K562 (cell line): ENCODE measurements around the gene TAF3. TPM values are rescaled to one million over a fixed set of nuclear protein-coding genes. Genes with fewer than 3 reads are reported as not detected.
A peak's percentile ranks its signal among the peaks of the same experiment; 100 is the strongest.

ENCODE experiments used
- ATF3 ChIP-seq, 2 experiments: fragments of 450-650 bp in 1 of 2; sonication (generic) in 1 of 2; formaldehyde crosslinking in 1 of 2; IDR thresholded peaks in 1 of 2; conservative IDR thresholded peaks in 1 of 2; 2 replicates each; pipeline versions ENCODE4 v1.6.1 to v1.8.1; 2016 to 2023; ENCODE audit warnings: mild to moderate bottlenecking in 2 of 2, moderate library complexity in 2 of 2, inconsistent platforms in 1 of 2, missing genetic modification reagents in 1 of 2
- CBX3 ChIP-seq, 2 experiments: IDR thresholded peaks; 1 replicate in 1 of 2; 2 replicates in 1 of 2; pipeline ENCODE4 v1.6.1; 2012; ENCODE audit warnings: inconsistent platforms in 2 of 2, low read length in 2 of 2, borderline replicate concordance in 1 of 2, control low read depth in 1 of 2
- CREB3 ChIP-seq: fragments of 450-650 bp; conservative IDR thresholded peaks from 2 replicates; pipeline ENCODE4 v1.6.1; 2016; ENCODE audit warnings: missing genetic modification characterization, low read depth, mild to moderate bottlenecking, missing compliant biosample characterization, moderate library complexity
- CREB3L1 ChIP-seq: fragments of 450-650 bp; IDR thresholded peaks from 2 replicates; pipeline ENCODE4 v1.6.1; 2014; ENCODE audit warnings: low read depth, mild to moderate bottlenecking, moderate library complexity, borderline replicate concordance
- FOSL1 ChIP-seq: fragments of 200-800 bp; sonication (Bioruptor generic); conservative IDR thresholded peaks from 2 replicates; pipeline ENCODE4 v1.6.1; 2016; ENCODE audit warnings: missing genetic modification characterization, missing compliant biosample characterization
- GTF2F1 ChIP-seq: IDR thresholded peaks from 2 replicates; pipeline ENCODE4 v1.6.1; 2011; ENCODE audit warnings: low read depth, low read length, improper control_type of control experiment
- IRF1 ChIP-seq: sonication (generic); formaldehyde crosslinking; IDR thresholded peaks from 2 replicates; pipeline ENCODE4 v1.8.0; 2022; ENCODE audit warnings: missing genetic modification reagents, mild to moderate bottlenecking, borderline replicate concordance
- KLF10 ChIP-seq: fragments of 250-450 bp; sonication (Bioruptor Pico); IDR thresholded peaks from 2 replicates; pipeline ENCODE4 v1.6.1; 2021; ENCODE audit warnings: matching md5 sums
- MECOM ChIP-seq: fragments of 250-450 bp; sonication (Bioruptor Pico); IDR thresholded peaks from 2 replicates; pipeline ENCODE4 v1.8.0; 2022; ENCODE audit warnings: inconsistent platforms
- MIER1 ChIP-seq: fragments of 450-650 bp; IDR thresholded peaks from 2 replicates; pipeline ENCODE4 v1.6.1; 2016; ENCODE audit warnings: antibody characterized with exemption, mild to moderate bottlenecking, low read depth
- MLX ChIP-seq, 2 experiments: fragments of 450-650 bp in 1 of 2; sonication (generic) in 1 of 2; formaldehyde crosslinking; conservative IDR thresholded peaks; 2 replicates each; pipeline versions ENCODE4 v1.4.0 to v1.8.1; 2020 to 2022; ENCODE audit warnings: mild to moderate bottlenecking in 1 of 2, missing genetic modification reagents in 1 of 2
- NFRKB ChIP-seq: fragments of 450-650 bp; IDR thresholded peaks from 2 replicates; pipeline ENCODE4 v1.6.1; 2016; ENCODE audit warnings: low read depth
- NRF1 ChIP-seq, 2 experiments: fragments of 450-650 bp; IDR thresholded peaks in 1 of 2; conservative IDR thresholded peaks in 1 of 2; 2 replicates each; pipeline ENCODE4 v1.6.1; 2014; ENCODE audit warnings: mild to moderate bottlenecking in 2 of 2
- ZNF175 ChIP-seq: fragments of 200-800 bp; sonication (Bioruptor generic); IDR thresholded peaks from 2 replicates; pipeline ENCODE4 v1.6.1; 2016; ENCODE audit warnings: low read depth, mild to moderate bottlenecking, missing genetic modification characterization, missing compliant biosample characterization
- polyA plus RNA-seq, 8 experiments: library from polyadenylated mRNA; depleted of rRNA in 4 of 8; stranded (reverse) in 5 of 8; unstranded in 3 of 8; fragments of >200 nt; fragmentation: Nextera tagmentation in 2 of 8; fragmentation: Illumina TruSeq in 1 of 8; extraction: Ambion mirVana in 2 of 8; extraction: Trizol in 1 of 8; gene quantifications; 2 replicates each; pipeline versions ENCODE4 v1.2.1 to v1.2.3, GENCODE V29; 2011 to 2014; ENCODE audit warnings: inconsistent platforms in 1 of 8, missing spikeins in 1 of 8
- total RNA-seq, 7 experiments: library from RNA; depleted of rRNA in 6 of 7; stranded (reverse); fragments of >200 nt in 6 of 7; fragmentation: Illumina TruSeq in 2 of 7; extraction: Trizol in 2 of 7; gene quantifications; 2 replicates each; pipeline versions ENCODE4 v1.2.1 to v1.2.3, GENCODE V29; 2011 to 2021; ENCODE audit warnings: low replicate concordance in 1 of 7

The TAF3 gene
- total and polyA plus RNA-seq, 9 of the 15 experiments (the other 6 are each of a cell fraction or from before 2014, with no cell fraction given) = 1.5 to 9.9 (median 4.1) TPM

GRCh38 chr10:7817984-7818294 lies 366 bp upstream of the TAF3 start (continued):
- TF ChIP-seq NRF1 (conservative IDR thresholded peaks at IDR 0.05 in 1 of 2, IDR thresholded peaks at IDR 0.05 in 1 of 2) = no peak; a peak in 1 of 4 replicates
- TF ChIP-seq MECOM (CRISPR knock-in tag) = peak; percentile 28; the same call in 1 of the 2 replicates
- TF ChIP-seq CREB3 (tag) = no peak
- TF ChIP-seq IRF1 = no peak
- TF ChIP-seq KLF10 (CRISPR knock-in tag) = no peak
- no peak for TF ChIP-seq GTF2F1
- TF ChIP-seq NFRKB = no peak
- TF ChIP-seq FOSL1 (tag) = peak; percentile 33; the same call in 1 of the 2 replicates
- no peak for TF ChIP-seq MIER1
- TF ChIP-seq MLX (CRISPR knock-in tag; conservative IDR thresholded peaks at IDR 0.05) = no peak
- no peak for TF ChIP-seq ZNF175 (CRISPR knock-in tag)
- TF ChIP-seq ATF3 (IDR thresholded peaks at IDR 0.05) = no peak
- no peak for TF ChIP-seq ATF3 (CRISPR knock-in tag; conservative IDR thresholded peaks at IDR 0.05)
- no peak for TF ChIP-seq CREB3L1
- 0 out of 3 replicates have a peak, but pooled peaks of 1 of the 2 experiments have one; percentile 9 for TF ChIP-seq CBX3 (IDR thresholded peaks at IDR 0.05; ENCODE audit: borderline replicate concordance in 1 of 2, low read length in 2 of 2)
- TF ChIP-seq, all 486 proteins: peak for 3
